HEK293 (cell line): ENCODE results near the gene TDO2.
A peak's percentile ranks its signal among the peaks of the same experiment; 100 is the strongest.

Experiments
- CTCF ChIA-PET: fragments of 350-600 bp; formaldehyde crosslinking; extraction: SDS; loops from one replicate; lab custom pipeline; 2021; ENCODE audit warnings: antibody characterized with exemption; lab: Yijun Ruan, JAX
- POLR2A ChIA-PET: fragments of 300-600 bp; formaldehyde crosslinking; extraction: SDS; loops from one replicate; lab custom pipeline; 2020; ENCODE audit warnings: antibody characterized with exemption, inconsistent platforms; lab: Yijun Ruan, JAX
- H3K27ac ChIP-seq: fragments of 200-500 bp; sonication (Bioruptor generic); 2 replicates; pipeline ENCODE4 v1.5.1; 2014; ENCODE audit warnings: low read depth, low read length, control low read depth, inconsistent platforms; ENCODE audit errors: extremely low read depth
- H3K36me3 ChIP-seq, 2 experiments: fragments of 200-500 bp in 1 of 2; sonication (Bioruptor generic) in 1 of 2; 1 replicate in 1 of 2; 2 replicates in 1 of 2; pipeline ENCODE4 v1.5.1; 2014 to 2017; ENCODE audit warnings: inconsistent platforms in 2 of 2, low read length in 2 of 2; ENCODE audit not compliant: control insufficient read depth in 2 of 2, insufficient read depth in 1 of 2
- H3K4me1 ChIP-seq: fragments of 200-500 bp; sonication (Bioruptor generic); 2 replicates; pipeline ENCODE4 v1.5.1; 2014; ENCODE audit warnings: mild to moderate bottlenecking, low read length, inconsistent platforms; ENCODE audit not compliant: control insufficient read depth, insufficient read depth
- H3K4me3 ChIP-seq: 2 replicates; pipeline ENCODE4 v1.5.1; 2011; ENCODE audit warnings: low read depth, mild to moderate bottlenecking, control low read depth, low read length, moderate library complexity
- H3K9me3 ChIP-seq: fragments of 200-500 bp; sonication (Bioruptor generic); 2 replicates; pipeline ENCODE4 v1.5.1; 2014; ENCODE audit warnings: low read depth, low read length, inconsistent platforms; ENCODE audit not compliant: control insufficient read depth, insufficient read depth
- BCL11A ChIP-seq: fragments of 450-650 bp; formaldehyde crosslinking; IDR thresholded peaks from 2 replicates; pipeline ENCODE4 v1.5.1; 2016; ENCODE audit warnings: low read depth, missing biosample characterization, missing genetic modification characterization
- EGR2 ChIP-seq: fragments of 450-650 bp; formaldehyde crosslinking; IDR thresholded peaks from 2 replicates; pipeline ENCODE4 v1.5.1; 2016; ENCODE audit warnings: low read depth, missing biosample characterization, missing genetic modification characterization
- FEZF1 ChIP-seq: fragments of 450-650 bp; formaldehyde crosslinking; IDR thresholded peaks from 2 replicates; pipeline ENCODE4 v1.5.1; 2016; ENCODE audit warnings: missing biosample characterization, missing genetic modification characterization
- GLI2 ChIP-seq: fragments of 450-650 bp; formaldehyde crosslinking; IDR thresholded peaks from 2 replicates; pipeline ENCODE4; 2017; ENCODE audit warnings: missing biosample characterization, missing genetic modification characterization, low read depth, borderline replicate concordance
- HIC1 ChIP-seq: fragments of 450-650 bp; formaldehyde crosslinking; IDR thresholded peaks from 2 replicates; pipeline ENCODE4 v1.5.1; 2016; ENCODE audit warnings: missing biosample characterization, missing genetic modification characterization
- INSM2 ChIP-seq: fragments of 450-650 bp; formaldehyde crosslinking; IDR thresholded peaks from 2 replicates; pipeline ENCODE4 v1.5.1; 2016; ENCODE audit warnings: missing biosample characterization, missing genetic modification characterization
- KLF10 ChIP-seq: fragments of 450-650 bp; IDR thresholded peaks from 2 replicates; pipeline ENCODE4 v1.5.1; 2018; ENCODE audit warnings: missing biosample characterization, mild to moderate bottlenecking, missing genetic modification characterization
- OSR2 ChIP-seq: fragments of 450-650 bp; formaldehyde crosslinking; IDR thresholded peaks from 2 replicates; pipeline ENCODE4 v1.5.1; 2016; ENCODE audit warnings: missing biosample characterization, missing genetic modification characterization
- PRDM4 ChIP-seq: fragments of 450-650 bp; formaldehyde crosslinking; IDR thresholded peaks from 2 replicates; pipeline ENCODE4 v1.5.1; 2017; ENCODE audit warnings: missing biosample characterization, missing genetic modification characterization
- REPIN1 ChIP-seq: fragments of 450-650 bp; formaldehyde crosslinking; IDR thresholded peaks from 2 replicates; pipeline ENCODE4 v1.5.1; 2017; ENCODE audit warnings: missing biosample characterization, missing genetic modification characterization, low read depth
- SP3 ChIP-seq: fragments of 450-650 bp; formaldehyde crosslinking; IDR thresholded peaks from 2 replicates; pipeline ENCODE4 v1.5.1; 2016; ENCODE audit warnings: missing biosample characterization, missing genetic modification characterization
- WT1 ChIP-seq: fragments of 450-650 bp; formaldehyde crosslinking; IDR thresholded peaks from 2 replicates; pipeline ENCODE4 v1.5.1; 2016; ENCODE audit warnings: missing biosample characterization, missing genetic modification characterization
- ZBTB17 ChIP-seq: fragments of 450-650 bp; formaldehyde crosslinking; IDR thresholded peaks from 2 replicates; pipeline ENCODE4 v1.5.1; 2016; ENCODE audit warnings: missing biosample characterization, missing genetic modification characterization
- ZBTB21 ChIP-seq: fragments of 450-650 bp; formaldehyde crosslinking; IDR thresholded peaks from 2 replicates; pipeline ENCODE4 v1.5.1; 2017; ENCODE audit warnings: missing biosample characterization, missing genetic modification characterization
- ZBTB44 ChIP-seq: fragments of 450-650 bp; IDR thresholded peaks from 2 replicates; pipeline ENCODE4 v1.5.1; 2018; ENCODE audit warnings: missing biosample characterization, mild to moderate bottlenecking, missing genetic modification characterization
- ZIC2 ChIP-seq: fragments of 450-650 bp; formaldehyde crosslinking; IDR thresholded peaks from 2 replicates; pipeline ENCODE4 v1.5.1; 2016; ENCODE audit warnings: missing biosample characterization, missing genetic modification characterization
- ZNF148 ChIP-seq: fragments of 450-650 bp; formaldehyde crosslinking; IDR thresholded peaks from 2 replicates; pipeline ENCODE4 v1.5.0; 2017; ENCODE audit warnings: missing biosample characterization, missing genetic modification characterization, borderline replicate concordance
- ZNF155 ChIP-seq: fragments of 450-650 bp; formaldehyde crosslinking; IDR thresholded peaks from 2 replicates; pipeline ENCODE4 v1.5.1; 2016; ENCODE audit warnings: missing biosample characterization, missing genetic modification characterization
- ZNF18 ChIP-seq: fragments of 450-650 bp; formaldehyde crosslinking; IDR thresholded peaks from 2 replicates; pipeline ENCODE4 v1.5.1; 2016; ENCODE audit warnings: missing biosample characterization, missing genetic modification characterization
- ZNF214 ChIP-seq: fragments of 450-650 bp; formaldehyde crosslinking; IDR thresholded peaks from 2 replicates; pipeline ENCODE4 v1.5.1; 2017; ENCODE audit warnings: missing biosample characterization, mild to moderate bottlenecking, missing genetic modification characterization, borderline replicate concordance
- ZNF311 ChIP-seq: fragments of 450-650 bp; formaldehyde crosslinking; IDR thresholded peaks from 2 replicates; pipeline ENCODE4 v1.5.1; 2017; ENCODE audit warnings: missing biosample characterization, missing genetic modification characterization, borderline replicate concordance
- ZNF423 ChIP-seq: fragments of 450-650 bp; formaldehyde crosslinking; IDR thresholded peaks from 2 replicates; pipeline ENCODE4 v1.5.1; 2016; ENCODE audit warnings: missing biosample characterization, missing genetic modification characterization
- ZNF548 ChIP-seq: fragments of 450-650 bp; formaldehyde crosslinking; IDR thresholded peaks from 2 replicates; pipeline ENCODE4 v1.5.1; 2016; ENCODE audit warnings: missing biosample characterization, missing genetic modification characterization
- ZNF843 ChIP-seq: fragments of 450-650 bp; formaldehyde crosslinking; IDR thresholded peaks from 2 replicates; pipeline ENCODE4 v1.5.1; 2016; ENCODE audit warnings: missing biosample characterization, missing genetic modification characterization
- ZSCAN30 ChIP-seq: fragments of 450-650 bp; IDR thresholded peaks from 2 replicates; pipeline ENCODE4 v1.5.1; 2018; ENCODE audit warnings: missing biosample characterization, mild to moderate bottlenecking, missing genetic modification characterization, moderate library complexity

TDO2 gene

GRCh38 chr4:155906554-155907247 lies 3.2 kb downstream of the TDO2 start (continued):
- TF ChIP-seq EGR2 (tag by site-specific recombination): no peak
- TF ChIP-seq PRDM4 (tag by site-specific recombination): peak; percentile 32; the same call in 1 of the 2 replicates
- peak; percentile 89 for TF ChIP-seq FEZF1
- TF ChIP-seq HIC1 (tag by site-specific recombination): peak; percentile 68; the same call in 1 of the 2 replicates
- no peak for TF ChIP-seq ZNF311 (tag by site-specific recombination)
- TF ChIP-seq ZBTB21 (tag by site-specific recombination): peak; percentile 22; the same call in 1 of the 2 replicates
- no peak for TF ChIP-seq ZNF423
- peak; percentile 75 for TF ChIP-seq ZBTB44 (tag by site-specific recombination)
- TF ChIP-seq BCL11A (tag by site-specific recombination): 0 out of 2 replicates have a peak, but pooled peaks have one; percentile 35
- 0 out of 2 replicates have a peak, but pooled peaks have one; percentile 33 for TF ChIP-seq KLF10 (tag by site-specific recombination)
- TF ChIP-seq WT1 (tag by site-specific recombination): peak; percentile 66
- TF ChIP-seq ZNF148 (tag by site-specific recombination): no peak
- TF ChIP-seq ZNF548: no peak
- peak; percentile 83; the same call in 1 of the 2 replicates for TF ChIP-seq OSR2 (tag by site-specific recombination)
- TF ChIP-seq INSM2 (tag by site-specific recombination): peak; percentile 78

- ChIA-PET POLR2A (no interaction called here), CTCF (no interaction called here)
- H3K36me3 ChIP-seq: no peaks in the 10 kb centered on the region
- no peak for TF ChIP-seq ZNF18 (tag by site-specific recombination)
- TF ChIP-seq ZNF843: no peak
- TF ChIP-seq ZIC2: no peak
- TF ChIP-seq ZBTB17: no peak
- TF ChIP-seq ZNF214: no peak
- TF ChIP-seq ZSCAN30 (tag by site-specific recombination): no peak
- TF ChIP-seq GLI2: no peak
- no peak for TF ChIP-seq FEZF1
- no peak for TF ChIP-seq SP3 (tag by site-specific recombination)
- no peak for TF ChIP-seq REPIN1 (tag by site-specific recombination)
- no peak for TF ChIP-seq ZNF155
Measured at GRCh38 chr4:155907556-155907955, 4.1 kb downstream of the TDO2 start.

More at GRCh38 chr4:155907556-155907955, 4.1 kb downstream of the TDO2 start:
- Histone ChIP-seq H3K4me1 (peaks cover 22% of the 10 kb centered on the region), H3K27ac (no peak overlapping the region), H3K9me3 (no peaks in the 10 kb centered on the region), H3K4me3 (no peak overlapping the region)
